GM13977 (cell line): ENCODE measurements around the gene POU5F2.

Experiments used
- DNase-seq: peaks from one replicate; pipeline ENCODE4 v3.0.0; 2012; ENCODE audit warnings: low spot score
- in situ Hi-C: fragments of 300-500 bp; cut with MboI; formaldehyde crosslinking; loops from one replicate; pipeline ENCODE4 v1.12.0; 2022; ENCODE audit warnings: low sequenced_read_pairs, low pct_unique_long_range_greater_than_20kb, mixed read lengths, inconsistent platforms; ENCODE audit not compliant: unreplicated experiment
- TF ChIP-seq, protein P1 (sequence below): IDR thresholded peaks from 2 replicates; pipeline ENCODE4 v1.5.1; 2012; ENCODE audit warnings: mild to moderate bottlenecking, control low read depth; ENCODE audit not compliant: insufficient read depth; ENCODE audit errors: extremely low read depth, missing control alignments

Gene POU5F2

DNA sequence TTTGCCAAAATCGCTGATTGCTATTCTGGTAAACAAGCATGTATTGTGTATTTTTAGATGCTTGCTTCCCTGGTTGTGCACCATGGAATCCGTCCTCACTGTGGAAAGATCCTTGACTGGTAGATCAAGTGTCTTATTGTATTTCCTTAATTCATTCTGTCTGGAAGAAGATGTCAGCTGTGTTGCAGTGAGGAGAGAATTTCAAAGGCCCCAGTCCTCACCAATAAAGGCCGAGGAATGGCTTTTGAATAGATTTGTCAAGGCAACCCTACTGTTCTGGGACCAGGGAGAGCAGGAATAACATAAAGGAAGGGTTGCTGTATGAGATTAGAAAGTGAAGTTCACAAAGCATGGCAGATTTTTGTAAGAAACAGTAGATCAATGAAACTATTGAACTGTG lies 36.2 kb upstream of the POU5F2 start:
- DNase-seq = no peak
- in situ Hi-C loops = loop anchor here (25.0 kb wide), 1 partner anchor 165 kb away; no protein-coding TSS in a partner anchor
- TF ChIP-seq, protein P1, sequence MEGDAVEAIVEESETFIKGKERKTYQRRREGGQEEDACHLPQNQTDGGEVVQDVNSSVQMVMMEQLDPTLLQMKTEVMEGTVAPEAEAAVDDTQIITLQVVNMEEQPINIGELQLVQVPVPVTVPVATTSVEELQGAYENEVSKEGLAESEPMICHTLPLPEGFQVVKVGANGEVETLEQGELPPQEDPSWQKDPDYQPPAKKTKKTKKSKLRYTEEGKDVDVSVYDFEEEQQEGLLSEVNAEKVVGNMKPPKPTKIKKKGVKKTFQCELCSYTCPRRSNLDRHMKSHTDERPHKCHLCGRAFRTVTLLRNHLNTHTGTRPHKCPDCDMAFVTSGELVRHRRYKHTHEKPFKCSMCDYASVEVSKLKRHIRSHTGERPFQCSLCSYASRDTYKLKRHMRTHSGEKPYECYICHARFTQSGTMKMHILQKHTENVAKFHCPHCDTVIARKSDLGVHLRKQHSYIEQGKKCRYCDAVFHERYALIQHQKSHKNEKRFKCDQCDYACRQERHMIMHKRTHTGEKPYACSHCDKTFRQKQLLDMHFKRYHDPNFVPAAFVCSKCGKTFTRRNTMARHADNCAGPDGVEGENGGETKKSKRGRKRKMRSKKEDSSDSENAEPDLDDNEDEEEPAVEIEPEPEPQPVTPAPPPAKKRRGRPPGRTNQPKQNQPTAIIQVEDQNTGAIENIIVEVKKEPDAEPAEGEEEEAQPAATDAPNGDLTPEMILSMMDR = no peak

DNA sequence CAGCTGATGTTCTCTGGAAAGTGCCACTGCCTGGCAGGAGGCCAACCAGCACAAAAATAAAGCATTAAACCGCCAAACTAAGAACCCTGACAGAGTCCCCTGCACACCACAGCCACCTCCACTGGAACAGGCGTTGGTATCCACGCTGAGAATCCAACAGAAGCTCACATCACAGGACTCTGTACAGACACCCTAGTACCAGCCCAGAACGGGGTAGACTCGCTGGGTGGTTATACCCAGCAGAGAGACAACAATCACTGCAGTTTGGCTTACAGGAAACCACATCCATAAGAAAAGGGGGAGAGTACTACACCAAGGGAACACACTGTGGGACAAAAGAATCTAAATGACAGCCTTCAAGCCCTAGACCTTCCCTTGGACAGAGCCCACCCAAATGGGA lies 15.0 kb upstream of the POU5F2 start:
- TF ChIP-seq, protein P1 = no peak
- in situ Hi-C loops = no loop called here

DNA sequence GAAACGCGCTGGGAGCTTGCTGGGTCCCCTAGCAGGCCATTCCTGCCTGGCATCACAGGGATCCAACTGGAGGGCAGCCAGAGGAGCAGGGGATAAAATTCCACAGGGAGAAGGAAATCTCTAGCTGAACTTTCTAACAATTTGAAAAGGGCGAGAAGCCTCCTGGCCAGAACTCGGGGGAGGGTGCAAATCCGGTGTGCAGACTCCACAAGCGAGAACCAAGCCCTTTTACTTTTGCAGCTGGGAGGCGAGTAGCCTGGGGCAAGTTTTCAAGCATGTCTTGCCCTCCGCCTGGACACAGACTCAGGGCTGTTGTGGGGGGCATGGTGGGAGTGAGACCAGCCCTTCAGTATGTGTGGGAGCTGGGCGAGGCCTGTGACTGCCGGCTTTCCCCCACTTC lies 14.3 kb upstream of the POU5F2 start:
- in situ Hi-C loops = no loop called here
- DNase-seq = no peak
- TF ChIP-seq, protein P1 = no peak

More for the DNA sequence above, 15.0 kb upstream of the POU5F2 start:
- DNase-seq = no peak

DNA sequence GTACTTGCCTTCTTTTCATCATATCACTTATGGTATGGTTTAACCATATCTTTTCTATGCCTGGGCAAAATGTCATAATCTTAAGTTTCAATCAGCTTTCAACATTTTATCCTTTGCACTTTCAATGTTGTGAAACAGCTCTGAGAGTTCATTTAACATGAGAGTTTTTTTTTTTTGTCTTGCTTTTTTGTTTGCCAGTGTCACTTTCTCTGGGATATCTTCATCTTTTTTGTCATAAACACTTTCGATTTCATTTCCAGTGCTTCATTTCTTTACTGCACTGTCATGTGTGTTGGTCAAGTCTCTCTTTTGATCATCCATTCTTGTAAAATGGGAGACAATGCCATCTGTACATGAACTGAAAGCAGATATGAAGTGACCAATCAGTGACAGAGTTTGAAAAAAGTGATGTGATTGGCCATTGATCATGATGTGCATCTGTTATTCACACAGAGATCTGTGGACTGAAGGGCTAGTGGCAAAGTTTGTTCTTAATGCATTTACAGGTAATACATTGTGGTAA lies 7.5 kb upstream of the POU5F2 start:
- TF ChIP-seq, protein P1 = no peak
- DNase-seq = no peak
- in situ Hi-C loops = no loop called here

DNA sequence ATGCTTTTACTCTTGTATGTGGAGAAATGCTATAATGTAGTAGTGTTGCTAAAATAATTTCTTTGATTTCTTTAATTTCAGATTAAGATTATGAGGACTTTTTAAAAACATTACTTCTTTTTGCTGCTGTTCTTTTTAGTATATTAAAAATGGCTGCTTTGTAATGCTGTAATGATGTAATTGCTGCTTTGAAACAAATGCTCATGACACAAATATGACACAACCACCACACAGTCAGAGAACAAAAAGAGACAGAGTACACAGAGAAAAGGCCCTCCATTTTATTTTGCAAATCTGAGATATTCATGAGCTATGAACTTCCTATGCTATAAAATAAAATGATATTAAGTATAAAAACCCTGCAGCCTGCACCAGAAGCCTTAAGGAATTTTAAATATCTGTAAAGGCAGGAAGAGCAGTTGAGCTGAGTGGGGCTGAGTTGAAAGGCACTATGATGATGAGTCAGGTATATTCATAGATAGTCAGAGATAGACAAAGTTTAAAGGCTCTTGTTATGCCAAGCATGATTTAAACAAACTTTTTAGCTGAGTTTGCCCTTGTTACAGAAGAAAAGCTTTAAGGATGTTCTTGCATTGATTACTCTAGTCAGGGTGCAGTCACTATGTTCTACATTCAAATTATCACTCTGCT lies 5.1 kb upstream of the POU5F2 start:
- TF ChIP-seq, protein P1 = no peak
- no peak for DNase-seq
- in situ Hi-C loops = no loop called here

DNA sequence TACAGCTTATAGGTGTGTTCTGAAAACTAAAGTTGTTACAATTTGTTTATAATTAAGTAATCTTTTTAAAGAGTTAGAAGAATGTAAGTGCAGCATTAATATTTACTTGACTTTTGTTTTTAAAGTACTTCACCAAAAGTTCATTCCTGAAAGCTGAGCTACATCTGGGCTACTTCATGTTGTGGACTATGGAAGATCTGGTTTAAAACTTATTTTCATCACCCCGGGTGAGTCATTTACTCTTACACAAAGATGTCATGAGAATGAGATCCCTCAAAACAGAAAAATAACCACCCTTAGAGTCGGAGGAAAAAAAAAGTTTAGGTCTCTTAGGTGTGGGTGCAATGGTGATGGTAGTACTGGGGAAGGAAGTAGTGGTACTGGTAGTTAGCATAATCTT lies 5.1 kb downstream of the POU5F2 start:
- TF ChIP-seq, protein P1 = no peak
- no peak for DNase-seq
- in situ Hi-C loops = no loop called here
